MM.1S (cell line): ENCODE results near the gene MBP.

Experiments
- CTCF ChIP-seq: fragments of 300-600 bp; sonication (generic); IDR thresholded peaks from 2 replicates; pipeline ENCODE4 v1.5.1; 2016; ENCODE audit warnings: antibody characterized with exemption, low read length, mixed read lengths
- EZH2phosphoT487 ChIP-seq: fragments of 300-600 bp; sonication (generic); IDR thresholded peaks from 2 replicates; pipeline ENCODE4 v1.6.1; 2018; ENCODE audit warnings: antibody characterized with exemption, low read length

GRCh38 chr18:77030201-77030600, 102.4 kb downstream of the MBP start:
- TF ChIP-seq CTCF, result no peak
- TF ChIP-seq EZH2phosphoT487, result no peak
